Neural cell (in vitro differentiated cells): ENCODE results near the gene PTGR1. TPM values are rescaled to one million over a fixed set of nuclear protein-coding genes. Genes with fewer than 3 reads are reported as not detected.

Experiments used
- H2AFZ ChIP-seq: fragments of 200-600, 300-800 bp; sonication (generic), shearing (Covaris generic); 2 replicates; pipeline ENCODE4 v1.6.0; 2014; ENCODE audit warnings: low read depth, mild to moderate bottlenecking, antibody characterized with exemption, low read length, moderate library complexity
- H3F3A ChIP-seq: fragments of 200-600 bp; shearing (Covaris generic); 2 replicates; pipeline ENCODE4 v1.6.1; 2016; ENCODE audit warnings: mild to moderate bottlenecking, moderate library complexity, mixed read lengths, antibody characterized with exemption, low read length; ENCODE audit not compliant: insufficient read depth, poor library complexity, severe bottlenecking
- H3K27ac ChIP-seq: fragments of 200-600, 300-800 bp; sonication (generic), shearing (Covaris generic); 2 replicates; pipeline ENCODE4 v1.5.1; 2014; ENCODE audit warnings: mild to moderate bottlenecking, low read length, moderate library complexity
- H3K27me3 ChIP-seq: fragments of 300-800, 200-600 bp; sonication (generic), shearing (Covaris generic); 2 replicates; pipeline ENCODE4 v1.6.0; 2014; ENCODE audit warnings: mild to moderate bottlenecking, low read depth, low read length, moderate library complexity; ENCODE audit not compliant: insufficient read depth
- H3K36me3 ChIP-seq: fragments of 300-800, 200-600 bp; sonication (generic), shearing (Covaris generic); 2 replicates; pipeline ENCODE4 v1.5.1; 2014; ENCODE audit warnings: mild to moderate bottlenecking, antibody characterized with exemption, low read length, moderate library complexity; ENCODE audit not compliant: insufficient read depth
- H3K4me2 ChIP-seq: fragments of 300-800, 200-600 bp; sonication (generic), shearing (Covaris generic); 2 replicates; pipeline ENCODE4 v1.6.0; 2014; ENCODE audit warnings: mild to moderate bottlenecking, low read length
- H3K4me3 ChIP-seq: fragments of 300-800, 200-600 bp; sonication (generic), shearing (Covaris generic); 2 replicates; pipeline ENCODE4 v1.5.1; 2014; ENCODE audit warnings: mild to moderate bottlenecking, low read length, moderate library complexity
- H3K79me2 ChIP-seq: fragments of 200-600 bp; shearing (Covaris generic); replicated peaks from 2 replicates; pipeline ENCODE4 v1.6.0; 2014; ENCODE audit warnings: mild to moderate bottlenecking, low read length, moderate library complexity; ENCODE audit not compliant: insufficient read depth
- H3K9ac ChIP-seq: fragments of 300-800, 200-600 bp; sonication (generic), shearing (Covaris generic); 2 replicates; pipeline ENCODE4 v1.6.1; 2016; ENCODE audit warnings: mild to moderate bottlenecking, low read length, mixed read lengths
- H3K9me2 ChIP-seq: fragments of 200-600 bp; shearing (Covaris generic); 2 replicates; pipeline ENCODE4 v1.6.1; 2016; ENCODE audit warnings: mild to moderate bottlenecking, low read length, mixed read lengths; ENCODE audit not compliant: insufficient read depth
- H3K9me3 ChIP-seq: fragments of 200-600, 300-800 bp; sonication (generic), shearing (Covaris generic); 2 replicates; pipeline ENCODE4 v1.6.1; 2016; ENCODE audit warnings: mild to moderate bottlenecking, mixed run types, low read length, moderate library complexity, mixed read lengths
- H4K20me1 ChIP-seq: fragments of 200-600 bp; shearing (Covaris generic); 2 replicates; pipeline ENCODE4 v1.6.1; 2016; ENCODE audit warnings: mild to moderate bottlenecking, mixed run types; ENCODE audit not compliant: insufficient read depth
- CTCF ChIP-seq: fragments of 450-650 bp; IDR thresholded peaks from 2 replicates; pipeline ENCODE4 v1.5.1; 2014; ENCODE audit warnings: antibody characterized with exemption, mild to moderate bottlenecking, moderate library complexity; ENCODE audit not compliant: poor library complexity, severe bottlenecking
- EP300 ChIP-seq: fragments of 450-650 bp; conservative IDR thresholded peaks from 2 replicates; pipeline ENCODE4 v1.6.1; 2014; ENCODE audit warnings: antibody characterized with exemption, mild to moderate bottlenecking, moderate library complexity; ENCODE audit not compliant: poor library complexity, severe bottlenecking
- EZH2 ChIP-seq: fragments of 200-600, 300-800 bp; shearing (Covaris generic), sonication (generic); IDR thresholded peaks from 2 replicates; pipeline ENCODE4 v1.6.1; 2014; ENCODE audit warnings: antibody characterized with exemption, low read length, borderline replicate concordance, mild to moderate bottlenecking; ENCODE audit not compliant: insufficient read depth, poor library complexity, severe bottlenecking
- MXI1 ChIP-seq: fragments of 450-650 bp; conservative IDR thresholded peaks from 2 replicates; pipeline ENCODE4 v1.6.1; 2014; ENCODE audit warnings: antibody characterized with exemption, mild to moderate bottlenecking; ENCODE audit not compliant: poor library complexity, severe bottlenecking
- POLR2AphosphoS5 ChIP-seq: IDR thresholded peaks from 2 replicates; pipeline ENCODE4 v1.6.1; 2012
- RAD21 ChIP-seq: fragments of 450-650 bp; conservative IDR thresholded peaks from 2 replicates; pipeline ENCODE4 v1.6.1; 2014; ENCODE audit warnings: antibody characterized with exemption, mild to moderate bottlenecking, moderate library complexity
- REST ChIP-seq: IDR thresholded peaks from 2 replicates; pipeline ENCODE4 v1.6.1; 2012; ENCODE audit warnings: borderline replicate concordance
- SMC3 ChIP-seq: fragments of 450-650 bp; conservative IDR thresholded peaks from 2 replicates; pipeline ENCODE4 v1.6.1; 2014; ENCODE audit warnings: antibody characterized with exemption, mild to moderate bottlenecking, moderate library complexity; ENCODE audit not compliant: poor library complexity
- TAF1 ChIP-seq: IDR thresholded peaks from 2 replicates; pipeline ENCODE4 v1.6.1; 2012; ENCODE audit warnings: low read depth
- polyA plus RNA-seq: library from polyadenylated mRNA; depleted of rRNA; stranded (reverse); fragments of >200 nt; gene quantifications from 2 replicates; pipeline ENCODE4 v1.2.3, GENCODE V29; 2014

Gene PTGR1
- polyA plus RNA-seq, 1 donor from 2014 or later, result 6.6 TPM

GRCh38 chr9:111604054-111604615, 4.7 kb upstream of the PTGR1 start:
- no peak overlapping the region for H3K4me3 ChIP-seq
- H3K9me3 ChIP-seq, result no peaks in the 10 kb centered on the region
- H3K36me3 ChIP-seq, result no peaks in the 10 kb centered on the region
- H4K20me1 ChIP-seq, result no peaks in the 10 kb centered on the region
- H3K79me2 ChIP-seq, result no peaks in the 10 kb centered on the region
- H3K4me2 ChIP-seq, result no peak overlapping the region
- no peaks in the 10 kb centered on the region for H3K9me2 ChIP-seq
- no peak overlapping the region for H3K9ac ChIP-seq
- TF ChIP-seq EZH2 (no peak), TAF1 (no peak), CTCF (no peak), MXI1 (no peak), SMC3 (no peak)
- no peak overlapping the region for H3K27ac ChIP-seq
- H3F3A ChIP-seq, result no peaks in the 10 kb centered on the region
- H3K27me3 ChIP-seq, result peaks cover 12% of the 10 kb centered on the region
- H2AFZ ChIP-seq, result no peak overlapping the region

GRCh38 chr9:111603041-111603440, 3.6 kb upstream of the PTGR1 start:
- no peak overlapping the region for H3K27ac ChIP-seq
- TF ChIP-seq POLR2AphosphoS5 (no peak), MXI1 (no peak), EP300 (no peak), TAF1 (no peak), RAD21 (no peak), EZH2 (no peak), SMC3 (no peak), CTCF (no peak), REST (no peak)
- no peaks in the 10 kb centered on the region for H3K9me2 ChIP-seq
- no peaks in the 10 kb centered on the region for H3K79me2 ChIP-seq
- H3K9ac ChIP-seq, result no peak overlapping the region
- H3K9me3 ChIP-seq, result no peaks in the 10 kb centered on the region
- no peak overlapping the region for H3K4me2 ChIP-seq
- H3K4me3 ChIP-seq, result no peak overlapping the region
- H2AFZ ChIP-seq, result no peak overlapping the region
- H3K36me3 ChIP-seq, result no peaks in the 10 kb centered on the region
- H4K20me1 ChIP-seq, result no peaks in the 10 kb centered on the region
- H3K27me3 ChIP-seq, result peaks cover 23% of the 10 kb centered on the region
- no peaks in the 10 kb centered on the region for H3F3A ChIP-seq
